Naive thymus-derived CD4-positive, alpha-beta T cell (primary cell): Measurements from ENCODE around the gene CPA5. TPM values are rescaled to one million over a fixed set of nuclear protein-coding genes. Genes with fewer than 3 reads are reported as not detected.

Source experiments
- ATAC-seq: fragments of 150-1000 bp; cut with Tn5 transposase; 2 replicates; pipeline ENCODE4 v1.10.0; 2021; ENCODE audit warnings: mild to moderate bottlenecking, moderate library complexity
- CTCF ChIA-PET: fragments of 350-600 bp; sonication (Branson Sonifier 250); formaldehyde crosslinking; loops from one replicate; lab custom pipeline; 2021; ENCODE audit warnings: antibody characterized with exemption; lab: Charles Lee
- POLR2A ChIA-PET: fragments of 350-600 bp; sonication (Branson Sonifier 250); formaldehyde crosslinking; loops from one replicate; lab custom pipeline; 2021; ENCODE audit warnings: antibody characterized with exemption, inconsistent platforms; lab: Charles Lee
- DNase-seq, 9 donors: peaks; one replicate each; pipeline versions ENCODE4 v3.0.0 to v3.0.0-alpha.2; 2020 to 2022; ENCODE audit warnings: mixed read lengths in 1 of 9
- H3K27ac ChIP-seq: one replicate; pipeline ENCODE4 v1.7.0; 2013; ENCODE audit warnings: mild to moderate bottlenecking, low read depth, low read length, moderate library complexity
- H3K27me3 ChIP-seq, 2 donors: one replicate each; pipeline ENCODE4 v1.7.0; 2013; ENCODE audit warnings: low read length in 2 of 2, mild to moderate bottlenecking in 2 of 2, moderate library complexity in 2 of 2; ENCODE audit not compliant: control insufficient read depth in 2 of 2, insufficient read depth in 2 of 2
- H3K36me3 ChIP-seq, 3 experiments: 1 replicate in 2 of 3; 2 replicates in 1 of 3; pipeline ENCODE4 v1.7.0; 2013; ENCODE audit warnings: low read length in 3 of 3, mild to moderate bottlenecking in 3 of 3, moderate library complexity in 1 of 3; ENCODE audit not compliant: insufficient read depth in 3 of 3, control insufficient read depth in 2 of 3
- H3K4me1 ChIP-seq, 2 donors: one replicate each; pipeline ENCODE4 v1.7.0; 2013; ENCODE audit warnings: low read length in 2 of 2, mild to moderate bottlenecking in 2 of 2, moderate library complexity in 1 of 2; ENCODE audit not compliant: control insufficient read depth in 2 of 2, insufficient read depth in 2 of 2
- H3K4me3 ChIP-seq: 2 replicates; pipeline ENCODE4 v1.7.0; 2013; ENCODE audit warnings: mild to moderate bottlenecking, low read length
- H3K9me3 ChIP-seq, 3 experiments: 1 replicate in 2 of 3; 2 replicates in 1 of 3; pipeline ENCODE4 v1.7.0; 2013; ENCODE audit warnings: low read length in 3 of 3; ENCODE audit not compliant: control insufficient read depth in 2 of 3
- H3K27ac Mint-ChIP-seq, 9 donors: one replicate each; pipeline ENCODE4 v1.8.0; 2020 to 2022; ENCODE audit warnings: mixed read lengths in 9 of 9, mild to moderate bottlenecking in 8 of 9, moderate library complexity in 5 of 9, inconsistent platforms in 2 of 9
- H3K27me3 Mint-ChIP-seq, 5 donors: one replicate each; pipeline ENCODE4 v1.8.0; 2021 to 2022; ENCODE audit warnings: mixed read lengths in 5 of 5, mild to moderate bottlenecking in 1 of 5
- H3K36me3 Mint-ChIP-seq, 5 donors: one replicate each; pipeline ENCODE4 v1.8.0; 2020 to 2022; ENCODE audit warnings: mixed read lengths in 5 of 5, mild to moderate bottlenecking in 3 of 5, inconsistent platforms in 1 of 5
- H3K4me1 Mint-ChIP-seq, 7 donors: one replicate each; pipeline ENCODE4 v1.8.0; 2020 to 2022; ENCODE audit warnings: mixed read lengths in 7 of 7, mild to moderate bottlenecking in 3 of 7, inconsistent platforms in 1 of 7
- H3K4me3 Mint-ChIP-seq, 10 donors: one replicate each; pipeline ENCODE4 v1.8.0; 2020 to 2022; ENCODE audit warnings: mild to moderate bottlenecking in 10 of 10, mixed read lengths in 10 of 10, moderate library complexity in 6 of 10, inconsistent platforms in 2 of 10
- H3K9me3 Mint-ChIP-seq, 11 donors: one replicate each; pipeline ENCODE4 v1.8.0; 2020 to 2022; ENCODE audit warnings: mixed read lengths in 11 of 11, mild to moderate bottlenecking in 4 of 11, inconsistent platforms in 1 of 11, moderate library complexity in 1 of 11
- intact Hi-C, 2 donors: fragments of 100-400 bp; cut with micrococcal nuclease; formaldehyde crosslinking; loops; one replicate each; pipeline ENCODE4 v1.15.1; 2023
- polyA plus RNA-seq, 2 donors: library from polyadenylated mRNA; unstranded; fragments of 300-500 nt; fragmentation: Illumina TruSeq; gene quantifications; one replicate each; pipeline ENCODE4 v1.2.3, GENCODE V29; 2021
- total RNA-seq, 6 experiments: library from RNA in 5 of 6; stranded (reverse) in 5 of 6; gene quantifications; 1 replicate in 5 of 6; 2 replicates in 1 of 6; pipeline ENCODE4 v1.2.3 and lab custom pipeline; 2021 to 2026

Gene CPA5
- total and polyA plus RNA-seq, 7 experiments from 2014 or later = 0.77 to 7.9 (median 3.9) TPM; not detected in 2

DNA sequence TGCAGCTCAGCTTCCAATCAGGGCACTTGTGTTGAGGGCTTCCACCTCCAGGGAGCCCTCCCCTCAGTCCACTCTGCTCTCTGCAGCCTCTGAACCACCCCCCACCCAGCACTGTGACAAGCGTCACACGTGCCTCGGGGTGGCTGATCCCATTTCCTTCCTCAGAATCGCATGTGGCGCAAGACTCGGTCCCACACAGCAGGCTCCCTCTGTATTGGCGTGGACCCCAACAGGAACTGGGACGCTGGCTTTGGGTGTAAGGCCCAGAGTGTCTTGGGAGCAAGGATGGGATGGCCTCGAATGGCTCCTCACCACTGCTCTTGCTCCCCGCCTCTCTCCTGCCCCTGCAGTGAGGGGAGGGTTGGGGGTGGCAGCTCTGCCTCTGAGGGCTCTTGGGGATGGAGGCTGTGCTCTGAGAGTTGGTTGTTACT is 39.8 kb downstream of the CPA5 start:
- POLR2A ChIA-PET = no interaction called here
- H3K36me3 ChIP-seq = no peaks in the 10 kb centered on the region

DNA sequence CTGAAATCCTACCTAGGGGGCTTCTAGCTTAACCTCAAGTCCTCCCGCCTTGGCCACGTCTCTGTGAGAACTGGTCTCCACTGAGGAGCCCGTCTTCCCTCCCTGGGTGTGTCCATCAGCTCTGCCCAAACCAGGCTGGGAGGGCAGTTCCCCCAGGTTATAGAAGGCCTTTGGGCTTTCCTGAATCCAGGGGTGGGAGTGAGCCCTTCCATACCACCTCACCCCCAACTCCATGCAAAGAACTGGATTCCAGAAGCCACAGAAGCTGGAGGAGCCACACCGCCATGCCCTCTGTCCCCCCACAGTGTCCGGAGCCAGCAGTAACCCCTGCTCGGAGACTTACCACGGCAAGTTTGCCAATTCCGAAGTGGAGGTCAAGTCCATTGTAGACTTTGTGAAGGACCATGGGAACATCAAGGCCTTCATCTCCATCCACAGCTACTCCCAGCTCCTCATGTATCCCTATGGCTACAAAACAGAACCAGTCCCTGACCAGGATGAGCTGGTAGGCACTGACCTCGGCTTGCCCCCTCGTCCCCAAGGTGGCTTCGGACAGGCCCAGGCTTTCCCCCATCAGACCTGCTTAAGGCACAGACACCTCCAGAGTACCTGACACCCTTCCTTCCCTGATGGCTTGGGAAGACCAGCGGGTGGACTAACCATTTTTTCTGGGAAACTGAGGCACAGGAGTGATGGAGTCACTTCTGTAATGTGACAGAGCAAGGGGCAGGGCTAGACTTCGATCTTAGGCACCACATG is 40.4 kb downstream of the CPA5 start:
- Mint-ChIP-seq H3K27me3 (no peaks in the 10 kb centered on the region), H3K27ac (no peak overlapping the region), H3K36me3 (peaks cover 0 to 3% (median 0%) of the 10 kb centered on the region in 5 donors), H3K9me3 (peaks cover 0 to 3% (median 0%) of the 10 kb centered on the region in 11 donors), H3K4me3 (no peak overlapping the region), H3K4me1 (peaks cover 0 to 5% (median 0%) of the 10 kb centered on the region in 7 donors)
- ChIA-PET CTCF (no interaction called here), POLR2A (no interaction called here)
- DNase-seq (no peak), ATAC-seq (no peak)
- no peaks in the 10 kb centered on the region for H3K4me1 ChIP-seq
- no peaks in the 10 kb centered on the region for H3K27me3 ChIP-seq
- no peaks in the 10 kb centered on the region for H3K36me3 ChIP-seq
- no peak overlapping the region for H3K4me3 ChIP-seq
- H3K27ac ChIP-seq = no peak overlapping the region
- no peaks in the 10 kb centered on the region for H3K9me3 ChIP-seq
- intact Hi-C loops = no loop called here

More for the DNA sequence above, 39.8 kb downstream of the CPA5 start:
- Mint-ChIP-seq H3K27me3 (no peaks in the 10 kb centered on the region), H3K27ac (no peak overlapping the region), H3K4me3 (no peak overlapping the region), H3K9me3 (peaks cover 0 to 3% (median 0%) of the 10 kb centered on the region in 11 donors), H3K4me1 (peaks cover 0 to 5% (median 0%) of the 10 kb centered on the region in 7 donors), H3K36me3 (peaks cover 0 to 3% (median 0%) of the 10 kb centered on the region in 5 donors)
- peak; percentile 40 for ATAC-seq
- CTCF ChIA-PET = no interaction called here
- Histone ChIP-seq H3K27me3 (no peaks in the 10 kb centered on the region), H3K4me3 (no peak overlapping the region), H3K27ac (no peak overlapping the region), H3K9me3 (no peaks in the 10 kb centered on the region), H3K4me1 (no peaks in the 10 kb centered on the region)
- DNase-seq = no peak
- intact Hi-C loops = no loop called here

DNA sequence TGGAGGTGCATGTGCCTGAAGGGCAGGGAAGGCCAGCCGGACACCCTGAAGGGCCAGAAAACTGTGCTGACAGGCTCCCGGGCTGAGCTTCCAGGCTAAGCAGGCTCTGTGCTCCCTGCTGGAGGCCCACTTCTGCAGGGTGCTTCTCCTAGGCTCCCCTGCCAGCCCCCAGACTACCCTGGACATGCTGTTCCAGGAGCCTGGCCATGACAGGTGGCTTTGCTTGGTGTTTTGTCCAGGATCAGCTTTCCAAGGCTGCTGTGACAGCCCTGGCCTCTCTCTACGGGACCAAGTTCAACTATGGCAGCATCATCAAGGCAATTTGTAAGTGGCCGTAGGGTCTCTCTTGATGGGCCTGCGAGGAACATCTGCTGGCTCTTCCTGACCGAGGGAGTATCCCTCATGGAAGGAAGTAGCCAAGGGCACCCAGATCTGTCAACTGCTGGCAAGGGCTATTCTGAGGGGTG is 41.0 kb downstream of the CPA5 start:
- Mint-ChIP-seq H3K9me3 (peaks cover 0 to 3% (median 0%) of the 10 kb centered on the region in 11 donors), H3K27ac (peak overlapping the region in 1 of 9 donors; percentile 62), H3K27me3 (no peaks in the 10 kb centered on the region), H3K4me3 (no peak overlapping the region), H3K4me1 (peaks cover 0 to 5% (median 0%) of the 10 kb centered on the region in 7 donors), H3K36me3 (peaks cover 0 to 3% (median 0%) of the 10 kb centered on the region in 5 donors)
- Histone ChIP-seq H3K4me3 (no peak overlapping the region), H3K4me1 (no peaks in the 10 kb centered on the region), H3K27me3 (no peaks in the 10 kb centered on the region), H3K27ac (no peak overlapping the region), H3K9me3 (no peaks in the 10 kb centered on the region), H3K36me3 (no peaks in the 10 kb centered on the region)
- DNase-seq = no peak
- intact Hi-C loops = no loop called here
- ChIA-PET CTCF (no interaction called here), POLR2A (no interaction called here)
- ATAC-seq = no peak

DNA sequence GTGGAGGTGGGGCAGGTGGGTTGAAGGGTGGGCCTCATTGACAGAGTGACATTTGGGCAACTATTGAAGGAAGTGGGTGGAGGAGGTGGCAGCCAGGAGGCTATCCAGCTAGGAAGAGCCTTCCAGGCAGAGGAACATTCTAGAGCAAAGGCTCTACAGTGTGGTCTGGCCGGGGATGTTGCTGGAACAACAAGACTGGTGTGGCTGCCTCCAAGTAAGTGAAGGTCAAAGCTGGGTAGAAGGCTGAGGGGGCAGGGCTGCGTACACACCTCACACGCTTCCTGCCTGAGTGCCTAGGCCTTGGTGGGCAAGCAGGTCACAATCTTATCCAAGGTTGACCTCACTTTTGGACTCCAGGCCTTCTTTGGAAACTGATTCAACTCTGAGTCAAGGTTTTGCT is 42.3 kb downstream of the CPA5 start:
- DNase-seq (no peak), ATAC-seq (no peak)
- H3K4me3 ChIP-seq = no peak overlapping the region
- no peaks in the 10 kb centered on the region for H3K27me3 ChIP-seq
- ChIA-PET CTCF (no interaction called here), POLR2A (no interaction called here)
- peak overlapping the region in 1 of 9 donors; percentile 8 for H3K27ac Mint-ChIP-seq
- H3K36me3 ChIP-seq = no peaks in the 10 kb centered on the region
- intact Hi-C loops = no loop called here
- no peaks in the 10 kb centered on the region for H3K27me3 Mint-ChIP-seq
- peaks cover 0 to 3% (median 0%) of the 10 kb centered on the region in 5 donors for H3K36me3 Mint-ChIP-seq
- H3K4me3 Mint-ChIP-seq = no peak overlapping the region
- peaks cover 0 to 3% (median 0%) of the 10 kb centered on the region in 11 donors for H3K9me3 Mint-ChIP-seq
- peaks cover 0 to 5% (median 0%) of the 10 kb centered on the region in 7 donors for H3K4me1 Mint-ChIP-seq
- no peaks in the 10 kb centered on the region for H3K9me3 ChIP-seq
- no peaks in the 10 kb centered on the region for H3K4me1 ChIP-seq
- H3K27ac ChIP-seq = no peak overlapping the region

DNA sequence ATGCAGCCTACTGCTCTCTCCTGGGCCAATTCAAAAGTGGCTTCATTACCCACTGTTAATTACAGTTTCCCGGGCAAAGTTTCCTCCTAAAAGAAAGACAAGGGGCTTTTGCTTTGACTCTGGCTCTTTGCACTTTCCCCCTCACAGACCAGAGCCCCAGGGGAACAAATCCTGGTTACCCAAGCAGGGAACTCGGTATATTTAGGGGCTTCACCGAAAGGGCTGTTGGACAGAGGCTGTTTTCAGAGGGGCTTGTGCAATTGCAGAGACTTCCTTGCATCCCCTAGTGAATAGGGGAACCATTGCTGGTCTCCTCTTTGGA is 42.7 kb downstream of the CPA5 start:
- ATAC-seq = no peak
- peaks cover 0 to 3% (median 0%) of the 10 kb centered on the region in 11 donors for H3K9me3 Mint-ChIP-seq
- no peak overlapping the region for H3K4me3 Mint-ChIP-seq
- POLR2A ChIA-PET = no interaction called here
- H3K27ac Mint-ChIP-seq = no peak overlapping the region
- H3K4me3 ChIP-seq = no peak overlapping the region
- no peak overlapping the region for H3K27ac ChIP-seq
- no peaks in the 10 kb centered on the region for H3K36me3 ChIP-seq
- H3K27me3 ChIP-seq = no peaks in the 10 kb centered on the region
- peaks cover 0 to 3% (median 0%) of the 10 kb centered on the region in 5 donors for H3K36me3 Mint-ChIP-seq
- H3K9me3 ChIP-seq = no peaks in the 10 kb centered on the region
- no peaks in the 10 kb centered on the region for H3K4me1 ChIP-seq
- no peak for DNase-seq
- no peaks in the 10 kb centered on the region for H3K27me3 Mint-ChIP-seq
- intact Hi-C loops = no loop called here
- H3K4me1 Mint-ChIP-seq = peaks cover 0 to 7% (median 0%) of the 10 kb centered on the region in 7 donors
- CTCF ChIA-PET = no interaction called here

DNA sequence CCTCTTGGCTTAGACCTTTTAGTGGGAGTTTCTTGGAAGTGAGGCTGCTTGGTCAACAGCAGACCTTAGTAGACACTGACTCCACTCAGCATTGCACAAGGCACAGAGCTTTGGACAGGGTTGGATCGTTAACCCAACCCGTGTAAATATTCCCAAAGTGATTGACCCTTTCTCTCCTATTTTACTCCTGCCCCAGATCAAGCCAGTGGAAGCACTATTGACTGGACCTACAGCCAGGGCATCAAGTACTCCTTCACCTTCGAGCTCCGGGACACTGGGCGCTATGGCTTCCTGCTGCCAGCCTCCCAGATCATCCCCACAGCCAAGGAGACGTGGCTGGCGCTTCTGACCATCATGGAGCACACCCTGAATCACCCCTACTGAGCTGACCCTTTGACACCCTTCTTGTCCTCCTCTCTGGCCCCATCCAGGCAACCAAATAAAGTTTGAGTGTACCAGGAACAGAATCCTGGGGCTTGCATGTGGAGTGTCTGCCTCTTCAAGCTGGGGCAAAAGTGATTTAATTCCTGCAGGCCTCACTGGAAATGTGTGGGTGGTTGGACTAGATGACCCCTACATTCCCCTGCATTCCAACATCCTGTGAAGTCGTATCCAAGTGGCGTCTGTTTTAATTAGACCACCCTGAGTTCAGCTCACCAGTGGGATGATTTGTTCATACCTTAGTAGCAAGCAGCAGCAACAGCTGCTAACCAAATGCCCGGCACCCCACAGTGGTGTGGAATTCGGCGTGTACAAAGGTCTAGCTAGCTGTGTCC is 43.2 kb downstream of the CPA5 start:
- POLR2A ChIA-PET = no interaction called here

More for the DNA sequence above, 43.2 kb downstream of the CPA5 start:
- CTCF ChIA-PET = no interaction called here
- H3K4me1 Mint-ChIP-seq = peaks cover 0 to 7% (median under 1%) of the 10 kb centered on the region in 7 donors
- no peaks in the 10 kb centered on the region for H3K27me3 Mint-ChIP-seq
- H3K9me3 Mint-ChIP-seq = peaks cover 0 to 3% (median 0%) of the 10 kb centered on the region in 11 donors
- H3K4me3 ChIP-seq = no peak overlapping the region
- H3K27ac Mint-ChIP-seq = no peak overlapping the region
- no peak overlapping the region for H3K4me3 Mint-ChIP-seq
- no peaks in the 10 kb centered on the region for H3K36me3 ChIP-seq
- ATAC-seq (no peak), DNase-seq (no peak)
- peaks cover 0 to 3% (median 0%) of the 10 kb centered on the region in 5 donors for H3K36me3 Mint-ChIP-seq
- no peak overlapping the region for H3K27ac ChIP-seq
- H3K27me3 ChIP-seq = no peaks in the 10 kb centered on the region
- no peaks in the 10 kb centered on the region for H3K4me1 ChIP-seq
- intact Hi-C loops = no loop called here
- H3K9me3 ChIP-seq = no peaks in the 10 kb centered on the region
